Measurements from ENCODE around the gene FNIP1. TPM values are rescaled to one million over a fixed set of nuclear protein-coding genes. Genes with fewer than 3 reads are reported as not detected.
A peak's percentile ranks its signal among the peaks of the same experiment; 100 is the strongest.

Gene FNIP1
- total and polyA plus RNA-seq, 9 of the 15 experiments (the other 6 are each of a cell fraction or from before 2014, with no cell fraction given): 5.0 to 32.8 (median 18.4) TPM

DNA sequence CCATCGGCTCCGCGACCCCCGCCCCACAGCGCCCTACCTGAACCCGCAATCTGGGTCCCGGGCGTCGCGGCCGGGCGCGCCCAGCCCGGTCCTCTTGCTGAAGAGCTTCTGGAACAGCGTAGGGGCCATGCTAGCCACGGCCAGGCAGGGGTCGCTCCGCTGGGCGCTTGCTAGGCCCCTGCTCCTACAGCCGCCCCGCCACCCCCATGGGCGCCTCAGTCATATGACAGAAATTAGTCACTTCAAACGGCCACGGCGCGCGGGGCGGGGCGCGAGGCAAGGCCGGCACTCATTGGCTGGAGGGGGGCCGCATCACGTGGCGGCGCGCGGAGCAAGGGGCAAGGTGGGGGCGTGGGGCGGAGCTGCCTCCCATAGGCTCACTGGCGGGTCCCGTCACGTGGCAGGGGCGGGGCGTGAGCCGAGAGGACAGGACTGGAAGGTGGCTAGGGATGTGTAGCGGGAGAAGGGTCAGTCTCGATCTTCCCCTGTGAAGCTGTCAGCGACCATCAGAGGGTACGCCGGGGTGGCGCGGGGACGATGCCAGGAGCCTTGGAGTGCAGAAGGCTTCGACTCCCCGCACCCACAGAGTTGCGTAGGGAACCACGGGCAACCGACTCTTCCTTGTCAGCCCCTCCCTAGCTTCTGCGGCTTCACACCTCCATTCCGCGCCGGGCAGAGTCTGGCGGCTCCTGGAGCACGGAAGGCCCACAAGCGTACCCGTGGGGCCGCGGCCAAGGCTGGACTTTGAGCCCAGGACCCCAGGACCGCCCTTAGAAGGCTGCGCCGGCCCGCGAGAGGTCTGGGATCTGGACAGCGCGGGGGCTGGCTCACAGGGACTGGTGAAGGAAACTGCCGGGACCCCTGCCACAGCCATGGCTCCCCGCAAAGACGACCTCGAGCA lies at the start of gene FNIP1 (continued):
- no peak for TF ChIP-seq ETS2 (tag; IDR thresholded peaks at IDR 0.05; ENCODE audit: borderline replicate concordance, poor library complexity, severe bottlenecking)
- no peak for TF ChIP-seq MTA3 (IDR thresholded peaks at IDR 0.05; ENCODE audit: borderline replicate concordance)
- TF ChIP-seq SMARCA5 (IDR thresholded peaks at IDR 0.05): no peak
- TF ChIP-seq, protein P1, sequence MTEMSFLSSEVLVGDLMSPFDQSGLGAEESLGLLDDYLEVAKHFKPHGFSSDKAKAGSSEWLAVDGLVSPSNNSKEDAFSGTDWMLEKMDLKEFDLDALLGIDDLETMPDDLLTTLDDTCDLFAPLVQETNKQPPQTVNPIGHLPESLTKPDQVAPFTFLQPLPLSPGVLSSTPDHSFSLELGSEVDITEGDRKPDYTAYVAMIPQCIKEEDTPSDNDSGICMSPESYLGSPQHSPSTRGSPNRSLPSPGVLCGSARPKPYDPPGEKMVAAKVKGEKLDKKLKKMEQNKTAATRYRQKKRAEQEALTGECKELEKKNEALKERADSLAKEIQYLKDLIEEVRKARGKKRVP (CRISPR knock-in tag; IDR thresholded peaks at IDR 0.05): no peak
- TF ChIP-seq NR2C2 (CRISPR knock-in tag; IDR thresholded peaks at IDR 0.05): peak; percentile 73
- peak; percentile 94 for TF ChIP-seq NR2C2 (tag; IDR thresholded peaks at IDR 0.05)
- TF ChIP-seq, protein P2, sequence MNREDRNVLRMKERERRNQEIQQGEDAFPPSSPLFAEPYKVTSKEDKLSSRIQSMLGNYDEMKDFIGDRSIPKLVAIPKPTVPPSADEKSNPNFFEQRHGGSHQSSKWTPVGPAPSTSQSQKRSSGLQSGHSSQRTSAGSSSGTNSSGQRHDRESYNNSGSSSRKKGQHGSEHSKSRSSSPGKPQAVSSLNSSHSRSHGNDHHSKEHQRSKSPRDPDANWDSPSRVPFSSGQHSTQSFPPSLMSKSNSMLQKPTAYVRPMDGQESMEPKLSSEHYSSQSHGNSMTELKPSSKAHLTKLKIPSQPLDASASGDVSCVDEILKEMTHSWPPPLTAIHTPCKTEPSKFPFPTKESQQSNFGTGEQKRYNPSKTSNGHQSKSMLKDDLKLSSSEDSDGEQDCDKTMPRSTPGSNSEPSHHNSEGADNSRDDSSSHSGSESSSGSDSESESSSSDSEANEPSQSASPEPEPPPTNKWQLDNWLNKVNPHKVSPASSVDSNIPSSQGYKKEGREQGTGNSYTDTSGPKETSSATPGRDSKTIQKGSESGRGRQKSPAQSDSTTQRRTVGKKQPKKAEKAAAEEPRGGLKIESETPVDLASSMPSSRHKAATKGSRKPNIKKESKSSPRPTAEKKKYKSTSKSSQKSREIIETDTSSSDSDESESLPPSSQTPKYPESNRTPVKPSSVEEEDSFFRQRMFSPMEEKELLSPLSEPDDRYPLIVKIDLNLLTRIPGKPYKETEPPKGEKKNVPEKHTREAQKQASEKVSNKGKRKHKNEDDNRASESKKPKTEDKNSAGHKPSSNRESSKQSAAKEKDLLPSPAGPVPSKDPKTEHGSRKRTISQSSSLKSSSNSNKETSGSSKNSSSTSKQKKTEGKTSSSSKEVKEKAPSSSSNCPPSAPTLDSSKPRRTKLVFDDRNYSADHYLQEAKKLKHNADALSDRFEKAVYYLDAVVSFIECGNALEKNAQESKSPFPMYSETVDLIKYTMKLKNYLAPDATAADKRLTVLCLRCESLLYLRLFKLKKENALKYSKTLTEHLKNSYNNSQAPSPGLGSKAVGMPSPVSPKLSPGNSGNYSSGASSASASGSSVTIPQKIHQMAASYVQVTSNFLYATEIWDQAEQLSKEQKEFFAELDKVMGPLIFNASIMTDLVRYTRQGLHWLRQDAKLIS (CRISPR knock-in tag; IDR thresholded peaks at IDR 0.05): peak; percentile 82
- peak; percentile 65; the same call in 1 of the 2 replicates for TF ChIP-seq ETV5 (CRISPR knock-in tag; IDR thresholded peaks at IDR 0.05; ENCODE audit: low read depth)
- TF ChIP-seq NR2C1 (IDR thresholded peaks at IDR 0.05): peak; percentile 28; the same call in 1 of the 2 replicates
- peak; percentile 53; the same call in 1 of the 2 replicates for TF ChIP-seq NR2C1 (tag; IDR thresholded peaks at IDR 0.05)
- TF ChIP-seq, protein P3, sequence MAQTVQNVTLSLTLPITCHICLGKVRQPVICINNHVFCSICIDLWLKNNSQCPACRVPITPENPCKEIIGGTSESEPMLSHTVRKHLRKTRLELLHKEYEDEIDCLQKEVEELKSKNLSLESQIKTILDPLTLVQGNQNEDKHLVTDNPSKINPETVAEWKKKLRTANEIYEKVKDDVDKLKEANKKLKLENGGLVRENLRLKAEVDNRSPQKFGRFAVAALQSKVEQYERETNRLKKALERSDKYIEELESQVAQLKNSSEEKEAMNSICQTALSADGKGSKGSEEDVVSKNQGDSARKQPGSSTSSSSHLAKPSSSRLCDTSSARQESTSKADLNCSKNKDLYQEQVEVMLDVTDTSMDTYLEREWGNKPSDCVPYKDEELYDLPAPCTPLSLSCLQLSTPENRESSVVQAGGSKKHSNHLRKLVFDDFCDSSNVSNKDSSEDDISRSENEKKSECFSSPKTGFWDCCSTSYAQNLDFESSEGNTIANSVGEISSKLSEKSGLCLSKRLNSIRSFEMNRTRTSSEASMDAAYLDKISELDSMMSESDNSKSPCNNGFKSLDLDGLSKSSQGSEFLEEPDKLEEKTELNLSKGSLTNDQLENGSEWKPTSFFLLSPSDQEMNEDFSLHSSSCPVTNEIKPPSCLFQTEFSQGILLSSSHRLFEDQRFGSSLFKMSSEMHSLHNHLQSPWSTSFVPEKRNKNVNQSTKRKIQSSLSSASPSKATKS (CRISPR knock-in tag; IDR thresholded peaks at IDR 0.05): no peak
- no peak for TF ChIP-seq KAT2B (IDR thresholded peaks at IDR 0.05; ENCODE audit: low read depth, low read length)
- peak; percentile 31; the same call in 1 of the 2 replicates for TF ChIP-seq ELF2 (CRISPR knock-in tag; IDR thresholded peaks at IDR 0.05)
- TF ChIP-seq NBN (IDR thresholded peaks at IDR 0.05; ENCODE audit: low read depth): peak; percentile 66
- no peak for TF ChIP-seq GATAD2B (IDR thresholded peaks at IDR 0.05; ENCODE audit: borderline replicate concordance)
- TF ChIP-seq PPARD (CRISPR knock-in tag; IDR thresholded peaks at IDR 0.05): no peak
- no peak for TF ChIP-seq MCM7 (IDR thresholded peaks at IDR 0.05)
- peak; percentile 73; the same call in 1 of the 2 replicates for TF ChIP-seq ZNF766 (CRISPR knock-in tag; conservative IDR thresholded peaks at IDR 0.05)
- peak; percentile 89 for TF ChIP-seq TAF7 (tag; IDR thresholded peaks at IDR 0.05)
- no peak for TF ChIP-seq PRMT5 (CRISPR knock-in tag; IDR thresholded peaks at IDR 0.05)
- TF ChIP-seq SP2 (IDR thresholded peaks at IDR 0.05; ENCODE audit: extremely low read depth, low read depth, low read length, poor library complexity, severe bottlenecking): no peak

All from K562 (cell line).